GM19328 (cell line): ENCODE measurements around the gene ANKRD55.
"Not testable (repeated sequence)": the region's sequence is repeated elsewhere in the genome, so short reads cannot be mapped to it uniquely, and the experiment has no call there.

ENCODE experiments used
- ATAC-seq: cut with Tn5 transposase; IDR thresholded peaks from one replicate; pipeline ENCODE4 v1.9.1; 2021; ENCODE audit warnings: mild to moderate bottlenecking, moderate library complexity; ENCODE audit not compliant: unreplicated experiment

Gene ANKRD55

DNA sequence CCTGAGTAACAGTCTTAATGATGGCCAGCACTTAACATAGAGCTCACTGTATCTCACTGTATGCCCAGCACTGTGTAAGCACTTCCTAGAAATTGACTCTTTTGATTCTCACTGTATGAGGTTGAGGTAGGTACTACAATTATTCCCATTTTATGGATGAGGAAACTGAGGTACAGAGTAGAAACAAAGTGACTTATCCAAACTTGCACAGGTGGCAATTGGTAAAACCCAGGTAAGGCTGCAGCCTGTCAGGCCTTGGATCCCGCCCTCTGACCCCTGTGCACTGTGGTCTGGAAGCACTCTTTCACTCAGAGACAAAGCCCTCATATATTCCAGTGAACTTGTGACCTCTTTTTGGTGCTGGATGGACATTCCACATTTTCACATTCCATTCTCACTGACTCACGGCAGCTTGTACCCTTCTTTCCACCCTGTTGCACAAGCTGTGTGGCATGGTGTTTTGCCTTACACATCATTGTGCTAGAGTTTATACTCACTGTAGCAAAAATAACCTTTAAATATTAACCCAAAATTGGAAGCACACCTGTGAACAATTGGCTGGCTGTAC, 21.7 kb downstream of the ANKRD55 start:
- no peak for ATAC-seq

DNA sequence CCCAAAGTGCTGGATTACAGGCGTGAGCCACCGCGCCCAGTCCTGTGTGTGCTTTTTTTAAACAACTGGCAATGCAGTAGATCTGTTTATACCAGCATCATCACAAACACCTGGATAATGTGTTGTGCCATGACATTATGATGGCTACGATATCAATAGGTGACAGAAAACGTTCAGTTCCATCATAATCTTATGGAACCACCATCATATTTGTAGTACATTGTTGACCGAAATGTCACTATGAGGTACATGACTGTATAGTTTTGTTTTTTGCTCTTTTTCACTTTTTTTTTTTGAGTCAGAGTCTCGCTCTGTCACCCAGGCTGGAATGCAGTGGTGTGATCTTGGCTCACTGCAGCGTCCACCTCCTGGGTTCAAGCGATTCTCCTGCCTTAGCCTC, 24.4 kb downstream of the ANKRD55 start:
- no peak for ATAC-seq

DNA sequence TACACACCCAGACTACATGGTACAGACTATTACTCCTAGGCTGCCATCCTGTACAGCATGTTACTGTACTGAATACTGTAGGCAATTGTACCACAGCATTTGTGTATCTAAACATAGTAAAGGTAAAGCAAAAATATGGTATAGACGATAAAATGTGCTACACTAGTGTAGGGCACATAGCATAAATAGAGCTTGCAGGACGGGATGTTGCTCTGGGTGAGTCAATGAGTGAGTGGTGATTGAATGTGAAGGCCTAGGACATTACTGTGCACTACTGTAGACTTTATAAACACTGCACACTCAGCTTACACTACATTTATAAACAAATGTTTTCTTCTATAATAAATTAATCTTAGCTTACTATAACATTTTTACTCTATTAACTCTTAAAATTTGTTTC, 25.6 kb downstream of the ANKRD55 start:
- ATAC-seq = no peak

DNA sequence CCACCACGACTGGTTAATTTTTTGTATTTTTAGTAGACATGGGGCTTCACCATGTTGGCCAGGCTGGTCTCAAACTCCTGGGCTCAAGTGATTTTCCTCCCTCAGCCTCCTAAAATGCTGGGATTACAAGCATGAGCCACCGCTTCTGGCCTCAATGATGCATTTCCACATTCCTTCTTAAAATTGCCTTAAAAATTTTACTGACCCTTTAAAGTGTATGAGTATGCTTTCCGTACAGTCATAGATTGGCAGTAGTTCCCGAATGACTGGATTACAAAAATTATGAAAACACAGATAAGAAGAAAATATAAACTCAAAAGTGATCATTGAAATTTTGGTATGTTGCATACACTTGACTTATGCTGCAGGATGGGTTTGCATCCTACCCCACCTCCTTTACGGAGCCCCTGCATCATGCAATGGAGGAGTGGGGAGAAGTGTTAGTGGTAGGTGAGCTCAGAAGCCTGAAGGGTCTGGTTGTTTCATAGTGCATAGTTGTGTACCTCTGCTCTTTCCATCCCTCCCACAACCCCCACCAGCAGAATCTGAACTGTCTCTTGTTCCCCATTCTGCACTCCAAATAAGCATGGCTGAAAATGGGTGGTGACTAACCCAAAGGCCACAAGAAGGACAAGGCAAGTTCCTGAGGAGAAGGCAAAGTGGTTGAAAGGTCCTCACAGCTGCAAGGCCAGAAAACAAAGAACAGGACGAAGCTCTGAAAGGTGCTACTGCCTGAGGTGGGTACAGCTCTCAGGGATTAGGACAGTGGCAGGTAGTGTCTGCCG, 26.8 kb downstream of the ANKRD55 start:
- ATAC-seq = no peak

DNA sequence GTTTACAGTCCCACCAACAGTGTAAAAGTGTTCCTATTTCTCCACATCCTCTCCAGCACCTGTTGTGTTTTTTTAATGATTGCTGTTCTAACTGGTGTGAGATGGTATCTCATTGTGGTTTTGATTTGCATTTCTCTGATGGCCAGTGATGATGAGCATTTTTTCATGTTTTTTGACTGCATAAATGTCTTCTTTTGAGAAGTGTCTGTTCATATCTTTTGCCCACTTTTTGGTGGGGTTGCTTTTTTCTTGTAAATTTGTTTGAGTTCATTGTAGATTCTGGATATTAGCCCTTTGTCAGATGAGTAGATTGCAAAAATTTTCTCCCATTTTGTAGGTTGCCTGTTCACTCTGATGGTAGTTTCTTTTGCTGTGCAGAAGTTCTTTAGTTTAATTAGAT, 29.2 kb downstream of the ANKRD55 start:
- ATAC-seq = not testable (repeated sequence)

DNA sequence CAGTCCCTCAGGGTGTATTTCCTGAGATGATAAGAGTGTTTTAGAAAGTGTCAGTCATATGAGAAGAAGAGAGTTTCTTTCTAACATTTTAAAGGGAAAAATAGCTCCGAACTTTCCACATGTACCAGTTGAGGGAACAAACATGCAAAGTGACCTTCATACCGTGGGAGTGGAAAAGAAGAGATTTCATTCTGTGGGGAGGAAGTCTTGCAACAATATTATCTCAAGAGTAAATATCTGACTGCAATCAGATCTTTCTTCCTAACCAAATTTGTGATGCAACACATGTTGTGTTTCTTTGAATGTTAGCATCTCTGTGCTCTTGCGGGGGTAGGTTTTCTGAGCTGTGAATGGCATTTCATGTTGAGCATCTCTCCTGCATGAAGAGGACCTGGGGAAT, 30.6 kb downstream of the ANKRD55 start:
- ATAC-seq = no peak

DNA sequence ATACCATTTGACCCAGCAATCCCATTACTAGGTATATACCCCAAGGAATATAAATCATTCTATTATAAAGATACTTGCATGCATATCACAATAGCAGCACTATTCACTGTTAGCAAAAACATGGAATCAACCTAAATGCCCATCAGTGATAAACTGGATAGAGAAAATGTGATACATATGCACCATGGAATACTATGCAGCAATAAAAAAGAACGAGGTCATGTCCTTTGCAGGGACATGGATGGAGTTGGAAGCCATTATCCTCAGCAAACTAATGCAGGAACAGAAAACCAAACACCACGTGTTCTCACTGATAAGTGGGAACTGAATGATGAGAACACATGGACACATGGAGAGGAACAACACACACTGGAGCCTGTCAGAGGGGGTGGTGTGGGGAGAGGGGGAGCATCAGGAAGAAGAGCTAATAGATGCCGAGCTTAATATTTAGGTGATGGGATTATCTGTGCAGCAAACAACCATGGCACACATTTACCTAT, 31.3 kb downstream of the ANKRD55 start:
- ATAC-seq = not testable (repeated sequence)

DNA sequence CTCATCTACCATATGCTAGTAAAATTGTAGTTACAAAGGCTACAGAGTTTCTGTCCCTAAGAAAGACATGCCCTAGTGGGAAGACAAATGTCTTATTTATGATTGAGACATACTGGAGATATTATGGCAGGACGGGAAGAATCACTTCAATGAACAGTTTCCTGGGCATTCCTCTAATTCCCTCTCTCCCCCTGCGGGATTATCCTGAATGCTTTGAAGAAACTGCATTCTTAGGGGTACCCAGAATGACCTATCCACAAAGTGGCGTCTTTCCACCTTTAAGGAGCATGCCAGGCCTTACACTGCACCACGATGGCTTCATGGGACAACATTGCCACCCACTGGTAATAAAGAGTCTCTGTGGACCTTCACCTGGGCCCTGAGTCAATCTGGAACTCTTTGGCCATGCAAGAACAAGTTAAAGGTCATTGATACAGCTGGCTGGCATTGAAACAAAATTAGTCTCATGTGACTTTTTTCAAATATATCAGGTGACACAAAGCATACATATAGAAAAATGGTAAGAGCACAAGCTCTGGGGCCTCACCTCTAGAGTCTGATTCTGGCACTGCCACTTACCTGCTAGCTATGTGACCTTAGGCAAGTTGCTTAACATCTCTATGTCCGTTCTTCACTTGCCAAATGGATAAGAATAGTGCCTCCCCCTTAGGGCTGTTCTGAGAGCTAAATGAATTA, 32.0 kb downstream of the ANKRD55 start:
- ATAC-seq = peak; percentile 95

DNA sequence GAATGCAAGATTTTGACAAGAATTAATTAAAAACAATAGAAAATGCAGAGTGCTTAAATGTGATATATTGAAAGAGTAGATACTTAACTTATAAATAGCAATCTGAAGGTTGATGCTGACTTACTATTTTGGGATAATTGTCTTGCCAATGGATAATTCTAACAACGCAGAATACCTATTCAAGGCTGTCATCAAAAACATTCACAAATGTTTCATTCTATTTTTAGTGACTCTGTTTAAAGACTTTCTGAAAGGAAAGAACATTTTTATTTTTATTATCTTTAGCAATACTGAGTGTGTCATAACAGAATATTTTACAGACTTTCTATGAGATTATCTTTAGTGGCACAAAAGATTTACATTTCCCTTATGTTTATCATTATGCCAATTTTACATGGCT, 38.1 kb downstream of the ANKRD55 start:
- no peak for ATAC-seq

DNA sequence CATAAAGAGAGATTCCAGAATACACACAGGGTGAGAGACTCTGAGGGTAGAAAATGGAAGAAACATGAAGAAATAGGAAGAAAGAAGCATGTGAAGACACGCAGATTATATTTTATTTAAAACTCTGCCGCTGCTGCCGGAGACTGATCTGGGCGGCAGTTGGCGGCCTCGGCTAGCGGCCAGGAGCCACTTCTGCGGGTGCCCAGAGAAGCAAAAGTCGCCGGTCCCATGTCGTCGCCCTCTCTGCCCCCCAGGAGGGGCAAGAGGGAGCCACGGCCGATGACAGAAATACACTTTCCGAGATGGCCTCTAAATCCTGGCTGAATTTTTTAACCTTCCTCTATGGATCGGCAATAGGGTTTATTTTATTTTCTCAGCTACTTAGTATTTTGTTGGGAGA, 40.9 kb downstream of the ANKRD55 start:
- ATAC-seq = no peak

DNA sequence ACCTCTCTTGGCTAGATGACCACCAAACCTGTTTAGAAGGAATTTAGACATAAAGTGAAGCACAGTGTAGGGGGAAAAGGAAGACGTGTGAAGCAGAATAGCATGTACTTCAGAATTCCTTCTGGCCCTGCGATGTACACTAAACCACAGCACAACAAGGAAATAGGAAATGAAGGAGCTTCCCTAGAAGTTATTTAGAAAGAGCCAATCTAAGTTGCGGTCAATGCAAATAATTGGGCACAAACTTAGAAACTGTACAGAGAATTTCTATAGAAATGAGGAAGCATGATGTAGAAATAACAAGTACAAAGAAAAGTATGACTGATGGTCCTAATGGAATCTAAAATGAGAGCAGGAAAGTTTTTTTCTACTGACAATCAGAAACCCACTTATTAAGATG, 41.5 kb downstream of the ANKRD55 start:
- ATAC-seq = no peak

DNA sequence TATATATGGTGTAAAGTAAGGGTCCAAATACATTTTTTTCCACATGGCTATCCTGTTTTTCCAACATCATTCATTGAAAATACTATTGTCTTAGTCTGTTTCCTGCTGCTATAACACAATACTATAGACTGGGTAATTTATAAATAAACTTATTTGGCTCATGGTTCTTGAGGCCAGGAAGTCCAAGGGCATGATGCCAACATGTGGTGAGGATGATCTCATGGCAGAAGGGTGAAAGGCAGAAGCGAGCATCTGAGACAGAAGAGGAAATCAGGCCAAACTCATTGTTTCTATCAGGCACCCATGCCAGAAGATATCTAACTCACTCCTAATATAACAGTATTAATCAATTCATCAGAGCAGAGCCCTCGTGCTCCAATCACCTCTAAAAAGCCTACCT, 42.6 kb downstream of the ANKRD55 start:
- no peak for ATAC-seq

DNA sequence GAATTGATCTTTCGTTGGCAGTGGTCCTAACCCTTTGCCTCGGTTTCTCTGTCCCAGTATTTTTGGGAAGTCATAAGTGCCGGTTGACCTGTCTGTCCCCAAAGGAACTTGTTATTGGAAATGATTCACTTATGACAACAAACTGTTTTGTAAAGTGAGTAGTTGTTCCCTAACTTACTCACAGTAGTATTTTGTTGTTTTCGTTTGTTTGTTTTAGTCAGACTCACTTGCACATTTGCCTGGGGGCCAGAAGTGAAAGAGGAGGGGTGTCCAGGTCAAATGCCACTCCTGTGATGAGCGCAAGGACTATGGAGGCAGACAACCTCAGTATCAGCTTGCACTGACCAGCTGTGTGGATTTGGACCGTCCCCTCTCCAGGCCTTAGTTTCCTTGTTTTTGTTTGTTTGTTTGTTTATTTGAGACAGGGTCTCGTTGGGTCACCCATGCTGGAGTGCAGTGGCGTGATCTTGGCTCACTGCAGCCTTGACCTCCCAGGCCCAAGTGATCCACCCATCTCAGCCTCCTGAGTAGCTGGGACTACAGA, 47.3 kb downstream of the ANKRD55 start:
- ATAC-seq = no peak

DNA sequence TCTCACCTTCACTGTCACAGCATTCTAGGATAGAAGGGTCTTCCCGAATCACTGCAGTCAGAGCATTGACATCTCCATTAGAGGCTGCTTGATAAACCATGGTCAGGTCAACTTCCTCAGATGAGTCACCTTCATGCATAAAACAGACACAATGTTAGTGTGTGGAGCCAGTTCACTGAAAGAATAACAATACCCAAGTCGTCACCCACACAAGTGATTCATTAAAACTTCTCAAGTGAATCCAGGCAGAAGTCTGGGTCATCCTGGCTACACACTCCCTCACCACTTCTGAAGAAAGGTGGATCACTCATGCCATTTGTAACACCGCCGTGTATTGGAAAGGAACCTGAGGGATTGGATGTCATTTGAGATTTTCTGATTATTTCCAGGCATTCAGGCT, 49.6 kb downstream of the ANKRD55 start:
- ATAC-seq = no peak

DNA sequence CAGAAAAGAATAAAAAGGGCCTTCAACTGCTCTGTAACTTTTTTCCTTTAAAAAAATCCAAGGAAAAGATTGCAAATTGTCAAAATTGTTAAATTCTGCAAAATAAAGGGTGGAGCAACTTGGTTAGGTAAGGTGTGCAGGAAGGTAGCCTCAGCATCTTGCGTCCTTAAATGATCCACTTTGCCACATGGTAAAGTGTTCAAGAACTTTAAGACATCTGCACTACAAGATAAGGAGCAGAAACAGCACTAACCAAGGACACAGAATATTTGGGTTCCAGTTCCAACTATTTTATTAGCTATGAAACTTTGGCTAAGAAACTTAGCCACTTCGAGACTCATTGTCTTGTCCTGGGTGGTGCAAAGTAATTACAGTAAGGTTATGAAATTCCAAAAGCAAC, 53.7 kb downstream of the ANKRD55 start:
- no peak for ATAC-seq

DNA sequence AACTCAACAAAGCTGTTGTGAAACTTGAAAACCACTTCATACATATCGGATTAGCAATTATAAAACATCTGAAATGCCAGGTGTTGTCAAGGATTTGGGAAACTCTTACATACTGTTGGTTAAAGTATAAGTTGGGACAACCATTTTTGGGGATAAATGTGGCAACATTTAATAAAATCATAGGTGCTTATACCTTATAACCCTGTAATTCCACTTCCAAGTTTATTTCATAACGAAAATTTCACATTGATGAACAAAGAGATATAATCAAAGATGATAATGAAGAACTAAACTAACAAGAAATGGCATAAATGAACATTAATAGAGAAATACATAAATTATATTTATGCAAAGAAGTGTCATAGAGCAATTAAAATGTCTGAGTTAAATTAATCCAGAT, 54.3 kb downstream of the ANKRD55 start:
- no peak for ATAC-seq

DNA sequence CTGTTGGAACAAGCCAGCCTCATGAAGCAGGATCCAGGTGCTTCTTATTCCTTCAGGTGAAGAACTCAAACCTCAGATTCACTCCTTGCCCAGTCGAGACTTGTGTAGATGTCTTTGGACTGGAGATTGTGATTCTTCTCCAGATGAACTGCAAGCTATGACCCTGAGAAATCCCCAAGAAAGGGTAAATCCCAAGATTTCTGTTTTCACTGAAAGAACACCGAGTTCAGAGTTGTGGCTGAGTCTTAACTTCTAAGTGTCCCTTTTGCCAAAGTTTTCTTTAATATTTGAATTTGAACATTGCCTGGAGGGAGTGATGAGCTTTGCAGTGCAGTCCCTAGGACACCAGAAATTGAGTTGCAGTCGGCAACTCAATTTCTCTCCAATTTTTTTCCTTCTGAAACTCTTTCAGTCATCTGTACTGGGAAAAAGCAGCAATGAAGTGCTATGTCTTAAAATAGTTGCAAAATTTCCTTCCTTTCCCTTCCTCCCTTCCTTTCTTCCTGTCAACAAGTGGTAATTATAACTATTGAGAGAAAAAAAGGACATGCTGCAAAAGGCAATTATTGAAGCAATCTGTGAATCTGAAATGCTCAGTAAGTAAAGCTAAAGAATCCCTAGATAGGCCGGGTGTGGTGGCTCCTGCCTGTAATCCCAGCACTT, 56.1 kb downstream of the ANKRD55 start:
- no peak for ATAC-seq

DNA sequence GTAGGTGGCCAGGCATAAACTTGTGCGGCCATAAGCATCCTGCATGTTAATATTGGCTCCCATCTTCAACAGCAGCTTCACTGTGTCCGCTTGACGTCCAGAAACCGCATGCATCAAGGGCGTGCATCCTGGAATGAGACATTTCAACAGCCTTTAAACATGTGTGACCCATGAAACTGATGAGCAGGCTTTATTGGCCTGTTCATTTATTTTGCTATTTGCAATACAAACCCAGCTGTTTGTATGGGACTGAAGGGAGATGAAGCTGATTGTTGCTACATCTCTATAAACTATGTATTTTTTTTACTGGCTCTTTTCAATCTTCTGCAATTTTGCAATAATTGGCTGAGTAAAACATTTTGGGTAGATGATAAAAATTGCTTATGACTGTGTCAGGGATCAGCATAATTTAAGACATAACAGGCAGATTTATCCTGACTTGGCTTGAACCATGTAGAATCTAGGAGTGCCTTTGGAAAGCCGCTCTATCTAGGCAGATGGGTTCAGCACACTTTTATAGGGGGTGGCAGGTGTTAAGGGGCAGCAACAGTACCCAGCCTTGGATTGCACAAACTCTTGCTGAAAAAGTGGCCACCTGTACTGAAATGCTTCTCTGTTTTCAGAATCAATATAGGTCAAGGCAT, 56.9 kb downstream of the ANKRD55 start:
- ATAC-seq = no peak

DNA sequence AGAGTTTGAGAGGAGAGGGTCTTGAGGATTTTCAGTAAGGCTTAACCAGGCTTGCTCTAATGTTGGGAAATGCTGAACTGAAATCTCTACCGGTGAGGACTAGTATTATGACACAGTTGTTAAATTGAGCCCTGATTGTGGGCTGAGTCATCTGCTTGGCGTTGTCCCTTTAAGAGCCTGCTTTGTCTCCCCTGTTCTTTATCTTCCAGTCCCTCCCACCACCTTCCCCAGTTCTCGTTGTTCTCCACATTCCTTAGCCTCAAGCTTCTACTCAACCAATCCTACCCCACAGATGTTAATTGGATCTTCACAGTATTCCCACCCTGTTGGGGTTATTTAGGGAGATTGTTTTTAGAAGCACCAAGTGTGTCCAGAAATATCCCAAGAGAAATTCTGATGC, 57.6 kb downstream of the ANKRD55 start:
- ATAC-seq = no peak

DNA sequence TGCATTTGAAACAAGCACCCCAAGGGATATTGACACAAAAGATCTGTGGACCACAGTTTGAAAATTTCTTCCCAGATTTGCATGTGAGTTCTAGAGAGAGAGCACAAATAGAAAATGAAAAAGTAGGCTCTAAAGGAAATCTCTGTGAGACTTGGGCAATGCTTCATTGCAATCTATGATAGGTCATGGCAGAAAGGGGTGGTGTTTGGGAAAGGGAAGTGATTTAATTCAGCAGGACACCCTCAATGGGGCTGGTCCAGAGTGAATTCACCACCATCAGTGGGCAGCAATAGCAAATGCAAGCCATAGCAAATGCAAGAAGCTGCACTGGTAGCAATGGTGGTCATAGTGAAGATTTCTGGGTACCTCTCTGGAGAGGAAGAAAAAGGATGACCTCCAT, 58.1 kb downstream of the ANKRD55 start:
- no peak for ATAC-seq

DNA sequence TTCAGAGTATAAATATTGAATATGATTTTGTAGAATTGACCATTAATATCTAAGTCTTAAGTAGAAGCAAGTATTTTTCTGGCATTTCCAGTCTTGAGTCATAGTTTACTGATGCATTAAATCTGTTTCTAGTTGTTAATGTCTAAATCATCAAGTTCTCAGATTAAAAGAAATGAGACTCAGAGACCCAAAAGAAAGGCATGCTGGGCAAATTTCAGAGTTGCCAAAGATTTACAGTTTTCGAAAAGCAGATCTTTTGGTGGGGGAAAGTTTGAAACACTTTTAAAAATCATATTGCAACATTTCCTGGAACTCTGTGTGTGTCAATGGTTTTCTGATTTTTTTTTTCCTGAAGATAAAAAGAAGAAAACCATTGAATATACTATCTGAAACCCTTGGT, 60.9 kb downstream of the ANKRD55 start:
- ATAC-seq = no peak
